DMS53 (cell line): ENCODE results near the gene CLIC3.

ENCODE experiments used
- DNase-seq: peaks from one replicate; lab custom pipeline; 2025; lab: John Stamatoyannopoulos, UW

Gene CLIC3

DNA sequence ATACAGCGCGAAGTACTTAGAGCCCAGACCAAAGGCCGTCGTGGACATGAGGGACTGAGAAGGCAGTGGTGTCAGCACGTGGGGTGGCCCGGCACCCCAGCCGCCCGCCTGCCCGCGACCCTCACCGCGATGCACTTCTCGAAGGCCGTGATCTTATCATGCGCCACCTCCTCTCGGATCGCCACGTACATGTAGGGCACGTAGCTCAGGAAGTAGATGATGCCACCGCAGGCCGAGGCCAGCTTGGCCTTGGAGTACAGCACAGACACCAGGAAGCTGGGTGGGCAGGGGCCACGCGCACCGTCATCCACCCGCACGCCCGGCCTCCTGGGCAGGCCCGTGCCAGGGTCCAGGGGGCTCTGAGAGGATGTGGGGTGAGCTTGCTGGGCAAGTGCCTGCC is 20.7 kb upstream of the CLIC3 start:
- no peak for DNase-seq

DNA sequence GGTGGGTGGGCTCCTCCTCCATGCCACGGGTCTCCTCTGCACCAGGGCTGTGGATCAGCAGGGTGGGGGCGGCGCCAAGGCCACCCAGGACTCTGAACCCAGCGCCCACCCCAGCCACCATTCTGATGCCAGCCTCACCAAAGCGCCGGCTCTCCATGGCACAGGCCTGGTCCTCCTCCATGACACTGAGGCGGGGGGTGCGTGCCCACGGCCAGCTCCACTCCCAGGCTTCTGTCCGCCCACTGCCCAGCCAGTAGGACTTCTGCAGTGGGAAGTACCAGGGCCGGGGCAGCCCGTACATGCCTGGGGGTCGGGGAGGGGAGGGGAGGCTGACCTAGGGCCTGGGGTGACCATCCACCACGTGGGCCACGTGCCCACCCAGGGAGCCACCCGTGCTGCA is 20.1 kb upstream of the CLIC3 start:
- DNase-seq, result no peak

DNA sequence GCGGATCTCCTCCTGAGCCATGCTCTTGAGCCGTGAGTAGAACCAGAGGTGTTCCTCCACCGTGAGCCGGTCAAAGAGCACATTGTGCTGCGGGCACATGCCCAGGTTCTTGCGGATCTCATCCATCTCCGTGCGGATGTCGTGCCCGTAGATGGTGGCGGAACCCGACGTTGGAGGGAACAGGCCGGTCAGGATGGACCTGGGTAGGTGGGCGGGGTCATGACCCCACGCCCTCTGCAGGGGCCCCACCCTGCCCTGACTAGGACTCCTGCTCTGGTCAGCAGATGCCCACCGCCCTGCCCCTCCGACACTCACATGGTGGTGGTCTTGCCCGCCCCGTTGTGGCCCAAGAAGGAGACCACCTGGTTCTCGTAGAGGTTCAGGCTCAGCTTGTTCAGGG is 19.6 kb upstream of the CLIC3 start:
- DNase-seq, result no peak

DNA sequence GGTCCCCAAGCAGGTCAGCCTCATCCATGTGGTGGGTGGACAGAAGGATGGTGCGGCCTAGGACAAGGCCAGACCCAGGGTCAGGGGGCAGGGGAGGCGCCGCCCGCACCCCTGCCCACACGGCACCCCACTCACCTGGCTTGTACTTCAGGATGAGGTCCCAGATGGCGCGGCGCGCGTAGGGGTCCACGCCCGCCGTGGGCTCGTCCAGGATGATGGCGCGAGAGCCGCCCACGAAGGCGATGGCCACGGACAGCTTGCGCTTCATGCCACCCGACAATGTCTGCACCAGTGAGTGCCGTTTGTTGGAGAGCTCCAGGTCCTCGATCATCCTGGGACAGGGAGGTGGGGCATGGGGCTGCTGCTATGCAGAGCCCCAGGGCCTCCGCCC is 19.2 kb upstream of the CLIC3 start:
- DNase-seq, result no peak

DNA sequence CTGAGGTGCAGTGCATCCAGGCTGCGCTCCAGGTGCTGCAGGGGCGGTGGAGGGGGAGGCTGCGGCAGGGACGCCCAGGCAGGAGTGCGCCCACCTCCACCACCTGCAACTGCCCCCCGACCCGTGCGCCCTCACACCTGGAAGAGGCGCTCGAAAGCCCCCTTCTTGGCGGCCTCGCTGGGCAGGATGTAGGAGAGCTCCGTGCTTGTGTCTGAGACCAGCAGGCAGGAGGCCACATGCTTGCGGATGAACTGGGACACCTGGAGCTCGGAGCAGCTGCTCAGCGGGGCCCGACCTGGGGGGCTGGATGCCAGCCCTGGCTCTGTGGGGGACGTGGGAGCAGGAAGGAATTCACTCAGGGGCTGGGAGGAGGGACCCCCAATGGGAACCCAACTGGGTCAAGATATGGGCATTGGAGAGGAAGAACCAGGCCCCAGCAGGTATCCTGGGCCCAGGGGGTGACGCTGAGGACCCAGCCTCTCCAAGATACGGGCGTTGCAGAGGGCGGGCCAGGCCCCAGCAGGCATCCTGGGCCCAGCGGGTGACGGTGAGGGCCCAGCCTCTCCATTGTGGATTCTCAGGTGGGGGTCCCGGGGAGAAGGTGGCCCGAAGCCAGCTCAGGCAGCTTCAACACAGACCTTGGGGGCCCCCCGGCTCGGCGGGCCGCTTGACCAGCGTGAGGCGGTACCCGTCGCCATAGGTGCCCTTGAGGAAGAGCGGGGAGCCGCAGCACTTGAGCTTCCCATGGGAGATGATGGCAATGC is 18.6 kb upstream of the CLIC3 start:
- no peak for DNase-seq

DNA sequence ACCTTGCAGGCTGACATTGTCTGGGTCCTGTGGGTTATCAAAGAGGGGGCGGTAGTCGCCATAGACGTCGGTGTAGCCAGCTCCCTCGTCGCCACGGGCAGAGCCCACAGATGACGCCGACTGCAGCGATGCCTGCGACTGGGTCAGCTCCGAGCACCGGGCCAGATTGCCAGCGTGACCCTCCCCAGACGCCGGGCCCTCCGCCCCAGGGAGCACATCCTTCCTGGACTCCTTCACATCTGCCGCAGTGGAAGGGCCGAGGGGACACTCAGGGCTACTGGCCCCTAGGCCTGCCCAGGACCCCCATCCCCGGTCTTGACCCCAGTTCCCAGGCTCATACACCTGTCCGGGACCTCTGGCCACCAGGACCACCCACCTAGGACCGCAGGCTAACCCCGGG is 17.8 kb upstream of the CLIC3 start:
- DNase-seq, result no peak

DNA sequence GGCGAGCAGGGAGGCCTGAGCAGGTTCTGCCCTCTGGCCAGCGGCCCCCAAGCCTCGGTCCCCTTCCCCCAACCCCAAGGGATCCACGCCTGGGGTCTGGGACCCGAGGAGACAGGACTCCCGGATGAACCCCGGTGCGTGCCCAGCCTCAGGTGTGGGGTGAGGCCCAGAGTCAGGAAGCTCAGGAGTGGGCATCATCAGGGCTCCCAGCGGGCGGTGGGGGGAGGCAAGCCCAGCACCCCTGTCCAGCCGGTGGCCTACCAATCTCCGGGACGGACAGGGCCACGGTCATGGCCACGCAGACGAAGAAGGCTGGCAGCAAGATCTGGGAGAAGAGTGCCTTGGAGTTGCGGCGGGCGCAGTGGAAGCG is 17.2 kb upstream of the CLIC3 start:
- DNase-seq, result no peak

DNA sequence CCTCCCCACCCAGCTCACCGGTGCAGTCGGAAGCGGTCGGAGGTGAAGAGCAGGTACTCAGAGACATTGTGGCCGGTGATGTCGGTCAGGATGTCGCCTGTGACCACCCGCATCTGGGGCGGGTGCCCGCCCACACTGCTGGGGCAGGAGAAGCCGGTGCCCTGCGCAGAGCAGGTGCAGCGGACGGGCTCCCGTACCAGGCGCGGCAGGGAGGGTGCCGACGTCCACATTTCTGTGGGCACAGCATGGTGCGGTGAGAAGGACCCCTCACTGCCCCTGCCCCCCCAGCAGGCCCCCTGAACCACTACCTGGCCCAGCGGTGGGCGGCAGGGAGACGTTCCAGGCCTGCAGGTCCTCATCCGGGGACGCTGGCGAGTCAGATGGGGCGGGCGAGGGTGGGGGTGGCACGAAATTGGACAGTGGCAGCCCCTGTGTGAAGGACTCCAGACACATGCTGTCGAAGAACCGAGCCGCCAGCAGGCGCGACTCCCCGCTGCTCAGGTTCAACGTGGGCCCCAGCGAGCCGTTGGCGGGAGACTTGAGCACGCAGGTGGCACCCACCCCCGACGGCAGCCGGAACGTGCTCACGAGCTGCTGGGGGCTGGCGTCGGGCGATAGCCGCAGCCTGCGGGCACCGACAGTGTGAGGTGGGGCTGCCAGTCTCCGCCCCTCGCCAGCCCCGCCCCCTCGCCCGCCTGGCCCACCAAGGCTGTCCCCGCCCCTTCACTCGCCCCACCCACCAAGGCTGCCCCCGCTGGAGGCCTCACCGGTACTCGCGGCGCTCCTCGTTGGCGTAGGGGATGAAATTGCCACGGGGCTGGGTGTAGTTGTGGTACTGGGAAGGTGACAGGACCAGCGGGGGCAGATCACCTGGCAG is 16.6 kb upstream of the CLIC3 start:
- DNase-seq, result no peak

DNA sequence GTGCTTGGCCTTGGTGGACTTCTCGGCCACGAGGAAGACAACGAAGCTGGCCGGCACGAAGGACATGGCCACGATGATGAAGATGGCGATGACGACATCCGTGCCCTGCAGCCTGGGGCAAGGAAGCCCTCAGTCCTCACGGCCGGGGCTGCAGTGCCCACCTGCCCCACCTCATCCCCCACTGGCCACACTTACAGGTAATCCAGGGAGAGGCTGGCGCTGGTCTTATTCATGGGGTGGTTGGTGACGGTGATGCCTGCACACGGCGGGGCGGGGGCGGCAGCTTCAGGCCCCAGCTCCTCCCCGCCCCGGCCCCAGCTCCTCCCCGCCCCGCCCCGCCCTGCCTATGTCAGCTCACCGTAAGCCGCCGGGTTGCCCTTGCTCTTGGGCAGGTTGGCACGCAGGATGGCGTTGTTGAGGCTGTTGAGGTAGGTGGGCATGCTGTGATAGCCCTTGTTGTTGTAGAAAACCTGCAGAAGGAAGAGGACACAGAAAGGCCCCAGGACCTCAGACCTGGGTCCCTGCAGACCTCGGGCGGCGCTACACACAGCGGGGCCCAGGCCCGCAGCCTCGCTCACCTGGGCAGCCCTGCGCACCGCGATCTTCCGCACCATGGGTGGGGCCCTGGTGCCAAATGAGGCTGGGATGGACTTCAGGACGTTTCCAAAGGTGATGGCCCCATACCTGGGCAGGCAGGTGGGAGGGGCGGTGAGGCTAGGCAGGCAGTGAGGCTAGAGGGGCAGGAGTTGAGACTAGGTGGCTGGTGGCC is 15.7 kb upstream of the CLIC3 start:
- no peak for DNase-seq

DNA sequence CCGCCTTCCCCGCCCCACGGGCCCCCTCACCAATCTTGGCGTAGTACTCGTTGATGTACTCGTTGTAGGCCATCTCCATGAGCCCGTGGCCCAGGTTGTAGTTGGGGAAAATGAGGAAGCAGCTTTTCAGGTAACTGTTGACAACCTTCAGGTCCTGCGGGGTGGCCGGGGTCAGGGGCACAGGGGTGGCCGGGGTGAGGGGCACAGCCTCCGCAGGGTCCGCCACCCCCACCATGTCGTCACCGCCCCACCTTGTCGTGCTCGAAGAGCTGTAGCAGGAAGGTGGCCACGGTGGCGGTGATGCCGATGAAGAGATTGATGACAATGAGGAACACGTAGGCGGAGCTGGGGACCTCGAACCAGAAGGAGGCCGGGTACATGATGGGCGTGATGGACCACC is 14.8 kb upstream of the CLIC3 start:
- DNase-seq, result no peak

DNA sequence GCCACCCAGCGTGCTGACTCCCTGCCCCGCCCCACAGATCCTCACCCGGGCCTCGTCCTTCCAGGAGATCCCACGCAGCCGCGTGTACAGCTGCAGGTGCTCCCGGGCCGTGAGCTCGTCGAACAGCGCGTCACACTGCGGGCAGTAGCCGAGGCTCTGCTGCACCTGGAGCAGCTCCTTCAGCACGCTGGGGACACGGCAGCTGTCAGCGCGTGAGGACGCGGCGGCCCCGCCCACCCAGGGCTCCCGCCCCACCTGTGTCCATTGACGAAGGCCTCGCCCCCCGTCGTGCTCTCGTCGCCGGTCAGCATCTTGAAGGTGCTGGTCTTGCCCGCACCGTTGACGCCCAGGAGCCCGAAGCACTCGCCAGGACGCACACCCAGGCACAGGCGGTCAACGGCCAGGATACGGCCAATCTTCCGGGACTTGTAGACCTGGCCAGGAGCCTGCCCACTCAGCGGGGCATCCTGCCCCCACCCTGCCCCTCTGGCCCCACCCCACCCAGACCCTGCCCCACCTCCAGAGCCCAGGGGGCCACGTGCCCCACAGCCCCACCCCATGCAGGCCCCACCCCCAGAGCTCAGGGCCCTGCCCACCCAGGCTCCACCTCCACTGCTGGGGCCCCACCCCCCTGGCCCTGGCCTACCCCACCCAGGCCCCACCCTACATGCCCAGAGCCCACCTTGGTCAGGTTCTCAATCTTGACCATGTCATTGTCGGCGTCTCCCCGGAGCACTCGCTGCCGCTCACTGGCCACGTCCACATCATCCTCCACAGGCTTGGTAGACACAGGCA is 13.8 kb upstream of the CLIC3 start:
- no peak for DNase-seq

DNA sequence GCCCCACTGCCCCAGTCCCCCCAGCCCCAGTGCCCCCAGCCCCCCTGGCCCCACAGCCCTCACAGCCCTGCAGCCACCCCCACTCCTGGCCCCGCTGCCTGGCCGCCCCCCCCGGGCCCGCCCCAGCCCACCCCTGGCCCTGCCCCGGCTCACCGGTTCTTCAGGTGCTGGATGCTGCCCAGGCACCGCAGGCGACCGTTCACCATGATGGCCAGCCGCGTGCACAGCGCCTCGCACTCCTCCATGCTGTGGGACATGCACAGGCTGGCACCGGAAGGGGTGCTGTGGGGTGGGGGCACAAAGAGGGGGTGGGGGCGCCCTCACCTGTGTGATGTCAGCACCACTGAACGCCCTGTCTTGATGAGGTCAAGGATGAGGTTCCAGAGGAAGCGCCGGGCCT is 12.8 kb upstream of the CLIC3 start:
- no peak for DNase-seq

DNA sequence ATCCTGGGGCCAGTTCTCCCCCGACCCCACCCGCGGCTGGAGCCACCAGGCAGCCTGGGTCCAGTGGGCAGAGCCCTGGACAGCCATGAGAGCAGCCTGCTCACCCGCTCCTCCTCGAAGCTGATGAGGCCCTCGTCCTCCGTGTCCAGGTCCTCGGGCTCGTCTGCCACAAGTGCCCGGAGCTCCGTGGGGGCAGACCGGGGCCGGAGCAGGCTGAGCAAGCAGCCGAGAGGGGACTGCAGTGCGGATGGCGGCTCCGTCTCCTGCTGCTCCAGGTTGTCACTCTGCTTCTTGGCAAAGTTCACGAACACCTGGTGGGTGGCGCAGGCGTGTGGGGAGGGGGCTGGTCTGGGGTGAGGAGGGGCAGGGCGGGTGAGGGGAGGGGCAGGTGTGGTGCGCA is 11.9 kb upstream of the CLIC3 start:
- DNase-seq, result no peak

DNA sequence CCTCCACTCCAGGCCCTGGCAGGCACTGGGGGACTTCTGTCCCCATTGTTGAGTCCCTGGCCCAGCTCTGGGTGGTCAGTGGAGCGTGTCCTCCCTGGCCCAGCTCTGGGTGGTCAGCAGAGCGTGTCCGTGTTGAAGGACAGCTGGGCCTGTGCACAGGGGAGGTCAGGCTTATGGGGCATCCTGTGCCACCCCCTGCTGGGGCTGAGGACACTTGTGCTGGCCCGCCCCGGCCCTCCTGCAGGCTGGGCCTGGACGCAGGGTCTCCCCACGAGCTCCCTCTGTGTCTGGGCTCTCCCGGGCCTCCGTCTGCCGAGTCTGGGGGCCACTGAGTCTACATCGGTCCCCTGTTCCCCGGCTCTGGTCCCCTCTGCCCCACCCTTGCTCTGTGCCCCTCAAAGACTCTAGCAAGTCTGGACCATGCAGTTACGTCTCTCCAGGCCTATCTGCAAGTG is 11.5 kb upstream of the CLIC3 start:
- DNase-seq, result no peak

DNA sequence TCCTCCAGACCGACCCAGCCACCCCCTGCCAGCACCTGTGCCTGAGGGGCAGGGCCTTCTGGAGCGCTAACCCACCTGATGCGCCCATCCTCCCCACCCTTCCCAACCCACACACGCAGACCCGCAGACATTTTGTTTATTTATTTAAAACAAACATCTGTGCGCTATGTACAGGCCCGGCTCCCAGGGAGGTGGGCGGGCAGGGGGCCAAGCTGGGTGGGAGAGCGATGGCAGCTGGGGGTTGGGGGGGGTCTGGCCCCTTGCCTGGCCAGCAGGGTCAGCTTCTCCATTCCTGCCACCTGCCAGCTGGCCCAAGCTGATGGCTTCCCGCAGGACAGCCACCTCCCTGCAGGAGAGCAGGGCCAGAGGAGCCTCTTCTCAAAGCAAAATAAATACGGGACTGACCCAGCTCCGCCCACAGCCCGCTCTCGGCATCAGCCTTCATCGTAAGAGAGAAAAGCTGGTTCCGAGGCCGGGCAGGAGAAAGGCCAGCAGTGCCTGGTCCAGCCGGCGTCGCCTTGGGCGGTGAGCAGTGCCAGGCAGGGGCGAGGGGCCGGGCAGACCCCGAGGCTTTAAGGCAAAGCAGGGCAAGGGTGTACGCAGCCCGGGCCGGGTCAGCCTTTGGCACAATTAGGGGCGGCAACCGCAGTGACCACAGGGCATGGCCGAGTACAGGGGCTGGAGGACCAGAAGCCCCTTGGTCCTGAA is 10.9 kb upstream of the CLIC3 start:
- DNase-seq, result peak; percentile 69

DNA sequence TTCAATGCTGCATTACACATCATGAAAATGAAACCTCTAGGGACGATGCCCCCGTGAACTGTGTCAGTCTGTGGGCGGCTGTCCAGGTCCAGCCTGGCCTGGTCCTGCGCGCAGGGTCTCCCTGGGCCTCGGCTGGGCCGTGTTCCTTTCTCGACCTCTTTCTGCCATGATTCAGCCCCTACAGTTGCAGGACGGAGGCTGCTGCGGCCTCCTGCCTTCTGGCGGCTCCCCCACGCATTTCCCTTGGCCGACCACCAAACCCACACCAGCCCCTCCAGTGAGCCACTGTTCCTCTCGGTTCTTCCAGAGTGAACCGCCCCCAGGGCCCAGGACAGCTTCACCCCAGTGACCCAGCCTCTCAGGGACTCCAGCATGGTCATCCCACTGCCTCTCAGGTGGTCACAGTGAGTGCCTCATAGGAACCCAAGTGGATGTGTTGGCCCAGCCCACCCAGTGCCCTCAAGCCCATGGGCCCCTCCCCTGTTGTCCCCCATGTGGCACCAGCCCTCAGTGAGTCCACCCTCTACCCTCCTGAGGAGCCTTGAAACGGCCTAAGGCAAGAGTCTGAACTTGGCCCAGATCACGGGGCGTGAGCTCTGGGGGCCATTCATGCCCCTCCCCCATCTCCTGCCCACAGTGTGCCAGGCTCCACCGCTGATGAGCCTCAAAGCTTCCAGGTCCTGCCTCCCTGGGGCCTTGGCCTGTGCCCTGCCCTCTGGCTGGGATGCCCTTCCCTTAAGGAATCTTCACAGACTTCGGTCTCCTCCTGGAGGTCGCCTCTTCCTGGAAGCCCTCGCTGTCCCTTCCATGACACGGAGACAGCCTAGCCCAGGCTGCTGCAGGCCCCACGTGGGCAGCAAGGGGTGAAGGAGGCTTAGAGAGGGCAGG is 10.0 kb upstream of the CLIC3 start:
- no peak for DNase-seq

DNA sequence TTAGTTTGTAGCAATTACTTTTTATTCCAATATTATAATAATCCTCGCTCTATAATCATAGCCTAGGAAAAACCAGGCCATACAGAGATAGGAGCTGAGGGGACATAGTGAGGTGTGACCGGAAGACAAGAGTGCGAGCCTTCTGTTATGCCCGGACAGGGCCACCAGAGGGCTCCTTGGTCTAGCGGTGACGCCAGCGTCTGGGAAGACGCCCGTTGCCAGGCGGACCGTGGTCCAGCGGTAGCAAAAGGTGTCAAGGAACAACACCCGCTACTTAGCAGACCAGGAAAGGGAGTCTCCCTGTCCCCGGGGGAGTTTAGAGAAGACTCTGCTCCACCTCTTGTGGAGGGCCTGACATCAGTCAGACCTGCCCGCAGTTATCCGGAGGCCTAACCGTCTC is 7.9 kb upstream of the CLIC3 start:
- DNase-seq, result peak; percentile 57

DNA sequence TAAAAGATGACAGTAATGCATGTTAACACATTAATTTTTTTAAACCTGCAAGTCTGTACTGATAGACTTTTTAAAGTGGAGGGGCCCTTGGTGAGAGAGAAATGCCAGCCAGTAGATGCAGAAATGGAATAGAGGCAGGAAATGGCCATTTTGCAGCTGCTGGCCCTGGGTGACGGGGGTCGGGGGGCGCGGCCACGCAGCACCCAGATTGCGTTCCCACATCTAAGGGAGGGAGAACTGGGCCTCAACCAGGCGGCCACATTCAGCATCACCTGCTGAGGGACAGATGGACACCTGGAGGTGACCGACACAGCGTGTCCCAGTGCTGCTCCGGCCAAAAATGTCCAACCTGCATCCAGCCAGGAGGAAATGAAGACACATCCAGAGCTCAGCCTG is 6.3 kb upstream of the CLIC3 start:
- no peak for DNase-seq

DNA sequence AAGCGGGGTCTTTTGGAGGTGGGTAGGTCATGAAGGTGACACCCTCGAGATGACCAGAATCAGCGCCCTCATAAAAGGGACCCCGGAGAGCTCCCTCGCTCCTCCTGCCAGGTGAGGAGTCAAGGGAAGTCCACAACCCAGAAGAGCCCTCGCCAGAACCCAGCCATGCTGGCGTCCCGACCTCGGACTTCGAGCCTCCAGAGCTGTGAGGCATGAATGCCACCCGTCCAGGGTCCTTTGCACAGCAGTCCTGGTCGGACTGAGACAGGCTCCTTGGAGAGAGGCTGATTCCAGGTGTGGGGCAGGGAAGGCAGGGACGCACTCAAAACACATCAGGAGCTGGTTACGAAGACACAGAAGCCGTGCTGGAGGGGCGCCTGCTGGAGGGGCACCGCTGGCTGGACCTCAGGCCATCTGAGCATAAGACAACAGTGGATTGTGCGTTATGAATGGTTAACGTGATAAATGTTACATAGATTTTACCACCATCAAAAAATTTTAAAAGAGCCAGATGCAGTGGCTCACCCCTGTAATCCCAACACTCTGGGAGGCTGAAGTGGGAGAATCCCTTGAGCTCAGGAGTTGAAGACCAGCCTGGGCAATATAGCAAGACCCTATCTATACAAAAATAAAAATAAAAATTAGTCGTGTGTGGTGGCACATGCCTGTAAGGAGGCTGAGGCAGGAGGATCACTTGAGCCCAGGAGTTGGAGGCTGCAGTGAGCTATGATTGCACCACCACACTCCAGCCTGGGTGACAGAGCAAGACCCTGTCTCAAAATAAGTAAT is 5.7 kb upstream of the CLIC3 start:
- DNase-seq, result no peak
